Camera-type eye (tissue), 1 donor: Measurements from ENCODE around the gene BDP1. TPM values are rescaled to one million over a fixed set of nuclear protein-coding genes. Genes with fewer than 3 reads are reported as not detected.

Experiments used
- total RNA-seq: library from RNA; depleted of rRNA; stranded (reverse); fragments of >200 nt; gene quantifications from one replicate; pipeline ENCODE4 v1.2.3, GENCODE V29; 2014

Gene BDP1
- 76.0 TPM for total RNA-seq

GRCh38 chr5:71455427-71456361 is at the start of gene BDP1:
BDP1 (plus strand) TSS chr5:71455651; CDS start chr5:71455878, 227 bp downstream.

GRCh38 chr5:71586941-71587765 is 131.7 kb downstream of the BDP1 start, which contains the start of gene MCCC2:
MCCC2 (plus strand) TSS chr5:71587340; CDS start chr5:71587426, 86 bp downstream.

Other genes with a start within 250 kb of the BDP1 start
- gene MCCC2, start 131.7 kb downstream of the BDP1 start, total RNA-seq = 28.4 TPM